HCT116 (cell line): Measurements from ENCODE around the gene DKK1. TPM values are rescaled to one million over a fixed set of nuclear protein-coding genes. Genes with fewer than 3 reads are reported as not detected.

Source experiments
- ATAC-seq: fragments of 200-7000 bp; cut with Tn5 transposase; 2 replicates; pipeline ENCODE4 v1.9.1; 2020; ENCODE audit warnings: mild to moderate bottlenecking, moderate library complexity
- BruUV-seq: library from RNA; stranded (reverse); fragments of 400-500 nt; replicated peaks from 2 replicates; lab custom pipeline; 2021; lab: Mats Ljungman, UMichigan
- CTCF ChIA-PET: fragments of 300-600 bp; sonication (Branson Sonifier 250); formaldehyde crosslinking; loops from one replicate; lab custom pipeline; 2021; ENCODE audit warnings: antibody characterized with exemption; lab: Charles Lee
- POLR2A ChIA-PET: fragments of 300-600, 350-600 bp; sonication (Branson Sonifier 250); formaldehyde crosslinking; loops from one replicate; lab custom pipeline; 2021; ENCODE audit warnings: antibody characterized with exemption; lab: Charles Lee
- RAD21 ChIA-PET, 2 experiments: fragments of 300-600 bp; sonication (Branson Sonifier 250); formaldehyde crosslinking; loops; one replicate each; lab custom pipeline; 2023; ENCODE audit warnings: low total read pairs in 2 of 2; ENCODE audit not compliant: uncharacterized antibody in 2 of 2, unreplicated experiment in 2 of 2, low non-redundant PET in 1 of 2; lab: Charles Lee
- DNase-seq: peaks from one replicate; pipeline ENCODE4 v3.0.0-alpha.2; 2010; ENCODE audit warnings: low read depth, low spot score
- H2AFZ ChIP-seq: fragments of 200-600 bp; shearing (Covaris generic), sonication (generic); 2 replicates; pipeline ENCODE4 v1.6.1; 2017; ENCODE audit warnings: low read depth, mixed run types, mixed read lengths, antibody characterized with exemption, low read length; ENCODE audit not compliant: poor library complexity, severe bottlenecking
- H3K27ac ChIP-seq: 2 replicates; pipeline ENCODE4 v1.5.1; 2012; ENCODE audit warnings: low read depth, low read length
- H3K27me3 ChIP-seq: fragments of 200-600 bp; sonication (generic); 2 replicates; pipeline ENCODE4 v1.6.1; 2016; ENCODE audit warnings: mixed run types, low read length, mixed read lengths; ENCODE audit not compliant: insufficient read depth
- H3K36me3 ChIP-seq, 2 experiments: fragments of 200-500 bp in 1 of 2; fragments of 200-600 bp in 1 of 2; sonication (Bioruptor generic) in 1 of 2; sonication (generic) in 1 of 2; 2 replicates each; pipeline versions ENCODE4 v1.5.1 to v1.6.1; 2014 to 2016; ENCODE audit warnings: low read length in 2 of 2, inconsistent platforms in 1 of 2, mixed read lengths in 1 of 2, mixed run types in 1 of 2; ENCODE audit not compliant: insufficient read depth in 2 of 2, control insufficient read depth in 1 of 2
- H3K4me1 ChIP-seq, 2 experiments: fragments of 200-600 bp in 1 of 2; sonication (generic) in 1 of 2; 2 replicates each; pipeline versions ENCODE4 v1.5.1 to v1.6.1; 2012 to 2017; ENCODE audit warnings: low read length in 2 of 2, inconsistent platforms in 1 of 2, mild to moderate bottlenecking in 1 of 2, mixed read lengths in 1 of 2, mixed run types in 1 of 2, moderate library complexity in 1 of 2; ENCODE audit not compliant: insufficient read depth in 2 of 2, control insufficient read depth in 1 of 2
- H3K4me2 ChIP-seq: fragments of 200-600 bp; sonication (generic); 2 replicates; pipeline ENCODE4 v1.6.1; 2017; ENCODE audit warnings: mixed run types, low read length, mixed read lengths
- H3K4me3 ChIP-seq, 2 experiments: fragments of 200-600 bp in 1 of 2; sonication (generic) in 1 of 2; replicated peaks in 1 of 2; 2 replicates each; pipeline ENCODE4 v1.5.1; 2011 to 2016; ENCODE audit warnings: low read length in 2 of 2, control low read depth in 1 of 2, low read depth in 1 of 2, mild to moderate bottlenecking in 1 of 2, mixed read lengths in 1 of 2, mixed run types in 1 of 2
- H3K79me2 ChIP-seq: fragments of 200-600 bp; sonication (generic); 2 replicates; pipeline ENCODE4 v1.6.1; 2017; ENCODE audit warnings: mild to moderate bottlenecking, mixed run types, low read length, moderate library complexity, mixed read lengths; ENCODE audit not compliant: insufficient read depth
- H3K9ac ChIP-seq: fragments of 200-600 bp; sonication (generic); 2 replicates; pipeline ENCODE4 v1.6.1; 2016; ENCODE audit warnings: low read length, mixed read lengths
- H3K9me2 ChIP-seq: fragments of 200-600 bp; sonication (generic), shearing (Covaris generic); 2 replicates; pipeline ENCODE4 v1.6.1; 2017; ENCODE audit warnings: mixed run types, mild to moderate bottlenecking, moderate library complexity; ENCODE audit not compliant: insufficient read depth
- H3K9me3 ChIP-seq, 2 experiments: fragments of 200-500 bp in 1 of 2; fragments of 200-600 bp in 1 of 2; sonication (Bioruptor generic) in 1 of 2; sonication (generic) in 1 of 2; 2 replicates each; pipeline ENCODE4 v1.6.1; 2014 to 2017; ENCODE audit warnings: low read length in 2 of 2, mixed read lengths in 2 of 2, inconsistent platforms in 1 of 2, low read depth in 1 of 2, mild to moderate bottlenecking in 1 of 2, mixed run types in 1 of 2, moderate library complexity in 1 of 2; ENCODE audit not compliant: control insufficient read depth in 1 of 2, insufficient read depth in 1 of 2
- H4K20me1 ChIP-seq: fragments of 200-600 bp; sonication (generic), shearing (Covaris generic); 2 replicates; pipeline ENCODE4 v1.6.1; 2017; ENCODE audit warnings: mixed run types, mild to moderate bottlenecking, moderate library complexity; ENCODE audit not compliant: insufficient read depth
- EGR1 ChIP-seq: IDR thresholded peaks from 2 replicates; pipeline ENCODE4 v1.6.1; 2012; ENCODE audit warnings: low read depth
- FOSL1 ChIP-seq: IDR thresholded peaks from 2 replicates; pipeline ENCODE4 v1.6.1; 2012; ENCODE audit warnings: low read depth
- POLR2A ChIP-seq: IDR thresholded peaks from 2 replicates; pipeline ENCODE4 v1.7.0; 2011; ENCODE audit warnings: borderline replicate concordance; ENCODE audit not compliant: insufficient read depth, insufficient read length; ENCODE audit errors: extremely low read depth
- SIN3A ChIP-seq: IDR thresholded peaks from 2 replicates; pipeline ENCODE4 v1.6.1; 2012; ENCODE audit warnings: low read depth
- SRF ChIP-seq: IDR thresholded peaks from 2 replicates; pipeline ENCODE4 v1.6.1; 2012; ENCODE audit warnings: low read depth
- ZNF274 ChIP-seq: fragments of 200-500 bp; sonication (Bioruptor generic); IDR thresholded peaks from 2 replicates; pipeline ENCODE4 v1.6.1; 2014; ENCODE audit warnings: mild to moderate bottlenecking, low read depth, low read length, inconsistent platforms
- intact Hi-C: fragments of 100-400 bp; cut with micrococcal nuclease; formaldehyde crosslinking; loops from 2 replicates; pipeline ENCODE4 v1.10.0; 2022
- total RNA-seq: library from RNA; stranded (reverse); gene quantifications from one replicate; pipeline ENCODE4 v1.2.1, GENCODE V29; 2021; ENCODE audit not compliant: unreplicated experiment
- TF ChIP-seq, protein P1 (sequence below): IDR thresholded peaks from 2 replicates; pipeline ENCODE4 v1.6.1; 2011; ENCODE audit warnings: mild to moderate bottlenecking, low read length, moderate library complexity; ENCODE audit not compliant: insufficient replicate concordance; ENCODE audit errors: extremely low read depth
- TF ChIP-seq, protein P2 (sequence below), 3 experiments: fragments of 200-600 bp in 1 of 3; sonication (generic) in 1 of 3; IDR thresholded peaks in 2 of 3; conservative IDR thresholded peaks in 1 of 3; 2 replicates each; pipeline ENCODE4 v1.5.1; 2012 to 2017; ENCODE audit warnings: low read depth in 2 of 3, low read length in 2 of 3, antibody characterized with exemption in 1 of 3, borderline replicate concordance in 1 of 3, control low read depth in 1 of 3, mild to moderate bottlenecking in 1 of 3, mixed read lengths in 1 of 3, mixed run types in 1 of 3, moderate library complexity in 1 of 3; ENCODE audit not compliant: insufficient read depth in 1 of 3

The DKK1 gene
- total RNA-seq, 1 experiment from 2014 or later, result 315 TPM

DNA sequence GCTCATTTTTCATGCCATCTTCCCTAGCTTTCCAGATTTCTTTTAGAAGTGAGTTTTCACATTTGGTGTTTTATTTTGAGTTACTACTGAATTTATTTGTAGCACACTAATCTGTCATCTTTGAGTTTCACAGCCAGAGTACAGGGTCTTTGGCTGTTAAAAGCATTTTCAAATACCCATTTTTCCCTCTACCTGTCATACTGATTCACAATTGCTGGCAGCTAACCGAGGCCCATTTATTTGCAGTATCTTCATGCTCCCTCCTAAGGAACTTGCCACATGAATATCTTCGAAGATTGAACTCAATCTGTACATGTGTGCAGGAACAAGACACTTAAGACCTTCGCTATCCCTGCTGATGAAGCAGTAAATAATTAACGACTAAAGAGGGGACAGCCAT lies 44.8 kb upstream of the DKK1 start:
- H3K4me3 ChIP-seq, result no peak overlapping the region
- H3K4me2 ChIP-seq, result no peak overlapping the region
- no peak overlapping the region for H3K9ac ChIP-seq
- no peak overlapping the region for H3K27ac ChIP-seq
- BruUV-seq, result no TSS peak
- TF ChIP-seq FOSL1 (no peak), ZNF274 (no peak), SRF (no peak), EGR1 (no peak), SIN3A (no peak), POLR2A (no peak)
- TF ChIP-seq, protein P1, sequence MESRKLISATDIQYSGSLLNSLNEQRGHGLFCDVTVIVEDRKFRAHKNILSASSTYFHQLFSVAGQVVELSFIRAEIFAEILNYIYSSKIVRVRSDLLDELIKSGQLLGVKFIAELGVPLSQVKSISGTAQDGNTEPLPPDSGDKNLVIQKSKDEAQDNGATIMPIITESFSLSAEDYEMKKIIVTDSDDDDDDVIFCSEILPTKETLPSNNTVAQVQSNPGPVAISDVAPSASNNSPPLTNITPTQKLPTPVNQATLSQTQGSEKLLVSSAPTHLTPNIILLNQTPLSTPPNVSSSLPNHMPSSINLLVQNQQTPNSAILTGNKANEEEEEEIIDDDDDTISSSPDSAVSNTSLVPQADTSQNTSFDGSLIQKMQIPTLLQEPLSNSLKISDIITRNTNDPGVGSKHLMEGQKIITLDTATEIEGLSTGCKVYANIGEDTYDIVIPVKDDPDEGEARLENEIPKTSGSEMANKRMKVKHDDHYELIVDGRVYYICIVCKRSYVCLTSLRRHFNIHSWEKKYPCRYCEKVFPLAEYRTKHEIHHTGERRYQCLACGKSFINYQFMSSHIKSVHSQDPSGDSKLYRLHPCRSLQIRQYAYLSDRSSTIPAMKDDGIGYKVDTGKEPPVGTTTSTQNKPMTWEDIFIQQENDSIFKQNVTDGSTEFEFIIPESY, result no peak
- TF ChIP-seq, protein P2, sequence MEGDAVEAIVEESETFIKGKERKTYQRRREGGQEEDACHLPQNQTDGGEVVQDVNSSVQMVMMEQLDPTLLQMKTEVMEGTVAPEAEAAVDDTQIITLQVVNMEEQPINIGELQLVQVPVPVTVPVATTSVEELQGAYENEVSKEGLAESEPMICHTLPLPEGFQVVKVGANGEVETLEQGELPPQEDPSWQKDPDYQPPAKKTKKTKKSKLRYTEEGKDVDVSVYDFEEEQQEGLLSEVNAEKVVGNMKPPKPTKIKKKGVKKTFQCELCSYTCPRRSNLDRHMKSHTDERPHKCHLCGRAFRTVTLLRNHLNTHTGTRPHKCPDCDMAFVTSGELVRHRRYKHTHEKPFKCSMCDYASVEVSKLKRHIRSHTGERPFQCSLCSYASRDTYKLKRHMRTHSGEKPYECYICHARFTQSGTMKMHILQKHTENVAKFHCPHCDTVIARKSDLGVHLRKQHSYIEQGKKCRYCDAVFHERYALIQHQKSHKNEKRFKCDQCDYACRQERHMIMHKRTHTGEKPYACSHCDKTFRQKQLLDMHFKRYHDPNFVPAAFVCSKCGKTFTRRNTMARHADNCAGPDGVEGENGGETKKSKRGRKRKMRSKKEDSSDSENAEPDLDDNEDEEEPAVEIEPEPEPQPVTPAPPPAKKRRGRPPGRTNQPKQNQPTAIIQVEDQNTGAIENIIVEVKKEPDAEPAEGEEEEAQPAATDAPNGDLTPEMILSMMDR (IDR thresholded peaks at IDR 0.05 in 2 of 3, conservative IDR thresholded peaks at IDR 0.05 in 1 of 3; ENCODE audit: borderline replicate concordance in 1 of 3, insufficient read depth in 1 of 3, low read depth in 2 of 3, low read length in 2 of 3), result no peak
- H3K9me3 ChIP-seq, result no peaks in the 10 kb centered on the region
- ChIA-PET RAD21 (no interaction called here), CTCF (no interaction called here), POLR2A (no interaction called here)
- no peaks in the 10 kb centered on the region for H3K9me2 ChIP-seq
- no peak overlapping the region for H2AFZ ChIP-seq
- no peaks in the 10 kb centered on the region for H3K79me2 ChIP-seq
- no peaks in the 10 kb centered on the region for H3K36me3 ChIP-seq
- H4K20me1 ChIP-seq, result no peaks in the 10 kb centered on the region
- DNase-seq (no peak), ATAC-seq (no peak)
- intact Hi-C loops, result no loop called here
- no peaks in the 10 kb centered on the region for H3K4me1 ChIP-seq
- no peaks in the 10 kb centered on the region for H3K27me3 ChIP-seq
